ENCODE results near the gene SHTN1. TPM values are rescaled to one million over a fixed set of nuclear protein-coding genes. Genes with fewer than 3 reads are reported as not detected.
A peak's percentile ranks its signal among the peaks of the same experiment; 100 is the strongest.

Gene SHTN1
- total RNA-seq, 2 donors from 2014 or later, result 3.2 to 4.8 TPM

DNA sequence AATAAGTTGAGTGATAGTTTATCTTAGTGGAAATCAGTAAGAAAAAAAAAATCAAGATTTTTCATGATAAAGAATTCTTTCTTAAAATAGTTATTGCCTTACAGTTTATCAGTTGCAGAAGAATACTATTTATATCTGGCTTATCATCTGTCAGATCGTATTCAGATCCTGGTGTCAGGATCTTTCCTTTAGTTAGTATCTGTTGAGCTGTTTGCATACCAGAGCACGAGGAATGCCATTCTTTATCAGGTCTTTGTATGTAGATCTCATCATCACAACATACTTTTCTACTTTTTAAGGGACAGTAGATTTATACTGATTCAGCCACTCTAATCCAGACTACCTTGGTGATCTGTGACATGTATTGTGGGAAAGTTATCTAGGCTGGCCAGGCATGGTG is 143.2 kb downstream of the SHTN1 start:
- DNase-seq (ENCODE audit: low spot score), result no peak
- H3K4me1 ChIP-seq, result no peaks in the 10 kb centered on the region
- H3K27me3 ChIP-seq, result no peaks in the 10 kb centered on the region
- H3K4me3 ChIP-seq, result no peak overlapping the region
- no peak for TF ChIP-seq CTCF (IDR thresholded peaks at IDR 0.05)
- H3K9me3 ChIP-seq, result peaks cover 0 to 11% of the 10 kb centered on the region in 2 donors
- no peak overlapping the region for H3K27ac ChIP-seq
- no peaks in the 10 kb centered on the region for H3K36me3 ChIP-seq

GRCh38 chr10:116857156-116857555 is 147.8 kb downstream of the SHTN1 start:
- Histone ChIP-seq H3K4me3 (no peak overlapping the region), H3K9me3 (peaks cover 0 to 11% of the 10 kb centered on the region in 2 donors), H3K27ac (no peak overlapping the region), H3K36me3 (no peaks in the 10 kb centered on the region), H3K4me1 (no peaks in the 10 kb centered on the region), H3K27me3 (no peaks in the 10 kb centered on the region)
- DNase-seq (ENCODE audit: low spot score), result no peak
- no peak for TF ChIP-seq CTCF (IDR thresholded peaks at IDR 0.05)

DNA sequence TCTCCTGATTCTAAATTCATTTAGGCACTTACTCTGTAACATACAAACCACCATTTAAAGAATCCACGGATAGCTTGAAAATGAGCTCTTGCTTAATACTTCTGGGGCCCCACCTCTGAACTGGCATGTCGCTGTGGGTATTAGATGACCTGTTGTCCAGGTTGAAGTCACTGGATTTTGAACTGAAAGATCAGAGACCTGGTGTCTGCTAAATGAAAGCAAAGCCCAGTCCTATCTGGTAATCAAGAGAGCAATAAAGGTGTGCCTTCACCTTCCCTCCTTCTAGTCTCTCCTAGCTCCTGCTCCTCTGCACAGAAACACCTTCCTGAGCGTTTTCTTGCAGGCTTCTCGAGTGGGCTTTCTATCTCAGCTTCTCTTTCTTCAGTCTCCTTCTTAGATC is 151.3 kb downstream of the SHTN1 start:
- H3K27me3 ChIP-seq, result no peaks in the 10 kb centered on the region
- peaks cover 0 to 8% of the 10 kb centered on the region in 2 donors for H3K4me1 ChIP-seq
- no peaks in the 10 kb centered on the region for H3K36me3 ChIP-seq
- peaks cover 0 to 11% of the 10 kb centered on the region in 2 donors for H3K9me3 ChIP-seq
- no peak overlapping the region for H3K4me3 ChIP-seq
- H3K27ac ChIP-seq, result no peak overlapping the region
- no peak for DNase-seq (ENCODE audit: low spot score)
- TF ChIP-seq CTCF (IDR thresholded peaks at IDR 0.05), result no peak

DNA sequence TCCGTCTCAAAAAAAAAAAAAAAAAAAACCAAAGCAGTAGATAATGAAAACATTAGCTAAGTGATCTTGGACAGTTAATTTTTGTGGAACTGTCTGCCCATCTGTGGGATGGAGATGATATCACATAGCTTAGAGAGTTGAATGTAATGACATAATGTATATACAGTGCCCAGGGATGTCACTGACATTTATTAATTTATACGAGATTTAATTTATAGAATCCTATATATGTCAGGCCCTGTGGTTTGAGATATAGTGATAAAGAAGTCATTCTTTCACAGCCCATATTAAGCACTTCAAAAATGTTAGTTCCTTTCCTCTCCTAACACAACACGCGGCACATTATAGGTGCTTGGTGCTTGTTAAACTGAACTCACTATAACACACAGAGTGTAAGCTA is 151.7 kb downstream of the SHTN1 start:
- DNase-seq (ENCODE audit: low spot score), result no peak
- no peak overlapping the region for H3K4me3 ChIP-seq
- H3K27me3 ChIP-seq, result no peaks in the 10 kb centered on the region
- peaks cover 0 to 7% of the 10 kb centered on the region in 2 donors for H3K9me3 ChIP-seq
- H3K36me3 ChIP-seq, result no peaks in the 10 kb centered on the region
- no peak overlapping the region for H3K27ac ChIP-seq
- no peak for TF ChIP-seq CTCF (IDR thresholded peaks at IDR 0.05)
- peaks cover 0 to 12% of the 10 kb centered on the region in 2 donors for H3K4me1 ChIP-seq

DNA sequence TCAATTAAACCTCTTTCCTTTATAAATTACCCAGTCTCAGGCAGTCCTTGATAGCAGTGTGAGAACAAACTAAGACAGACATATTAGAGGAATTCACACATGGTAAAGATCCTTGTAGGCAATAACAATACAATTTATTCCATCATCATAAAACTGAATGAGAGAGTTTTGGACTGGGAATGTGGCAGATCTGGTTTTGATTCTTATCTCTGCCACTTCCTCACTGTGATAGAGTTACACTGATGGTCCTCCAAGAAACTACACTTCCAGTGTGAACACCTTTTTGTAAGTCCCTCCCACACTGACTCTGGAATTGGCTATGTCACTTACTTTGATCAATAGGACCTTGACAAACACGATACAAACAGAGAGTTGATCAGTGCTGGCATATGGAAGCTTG is 152.7 kb downstream of the SHTN1 start:
- no peak for TF ChIP-seq CTCF (IDR thresholded peaks at IDR 0.05)
- no peak overlapping the region for H3K4me3 ChIP-seq
- no peak for DNase-seq (ENCODE audit: low spot score)
- no peaks in the 10 kb centered on the region for H3K9me3 ChIP-seq
- H3K36me3 ChIP-seq, result no peaks in the 10 kb centered on the region
- no peak overlapping the region for H3K27ac ChIP-seq
- H3K4me1 ChIP-seq, result peaks cover 0 to 12% of the 10 kb centered on the region in 2 donors
- no peaks in the 10 kb centered on the region for H3K27me3 ChIP-seq

DNA sequence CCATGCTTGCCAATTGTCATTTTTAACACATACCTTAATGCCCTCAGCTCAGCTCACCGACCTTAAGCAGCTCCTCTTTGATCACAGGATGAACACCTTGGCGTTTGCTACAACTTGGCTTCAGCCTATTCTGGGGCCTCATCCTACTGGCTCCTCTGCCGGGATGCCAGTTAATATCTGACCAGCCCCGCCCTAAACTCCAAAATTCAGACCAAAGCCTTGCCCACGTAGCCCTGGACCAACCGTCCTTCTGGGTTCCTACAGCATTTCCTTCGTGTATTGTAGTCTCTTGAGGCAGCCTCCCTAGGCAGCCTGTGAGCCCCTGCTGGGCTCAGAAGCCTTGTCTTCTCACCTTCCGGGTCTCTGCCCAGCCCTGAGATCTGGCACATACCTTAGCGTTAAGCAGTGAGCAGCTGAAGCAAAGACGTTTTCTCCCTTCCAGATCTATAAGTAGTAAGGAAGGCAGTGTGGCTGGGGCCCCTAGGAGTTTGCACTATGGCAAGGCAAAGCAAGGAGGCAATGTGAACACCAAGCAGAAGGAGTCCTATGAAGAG is 154.9 kb downstream of the SHTN1 start:
- DNase-seq (ENCODE audit: low spot score), result no peak
- H3K4me1 ChIP-seq, result peaks cover 0 to 12% of the 10 kb centered on the region in 2 donors
- TF ChIP-seq CTCF (IDR thresholded peaks at IDR 0.05), result no peak
- no peaks in the 10 kb centered on the region for H3K27me3 ChIP-seq
- H3K36me3 ChIP-seq, result no peaks in the 10 kb centered on the region
- H3K9me3 ChIP-seq, result no peaks in the 10 kb centered on the region
- peak overlapping the region; percentile 56 to 61 for H3K4me3 ChIP-seq
- peak overlapping the region; percentile 69 to 72 for H3K27ac ChIP-seq

All from right atrium auricular region (tissue), 2 donors.